Measurements from ENCODE around the gene GAL3ST1. TPM values are rescaled to one million over a fixed set of nuclear protein-coding genes. Genes with fewer than 3 reads are reported as not detected.

The GAL3ST1 gene
- total and polyA plus RNA-seq, 10 of the 15 experiments (the other 5 are each of a cell fraction or from before 2014, with no cell fraction given): not detected

GRCh38 chr22:30564761-30565119 is 9.7 kb downstream of the GAL3ST1 start:
- no peaks in the 10 kb centered on the region for H4K20me1 ChIP-seq (ENCODE audit: control insufficient read depth, insufficient read depth)
- 0% methylated on average over 3 of the region's 3 CpGs for WGBS (ENCODE audit: insufficient coverage, insufficient replicate concordance, low lambda C conversion rate, missing lambda C conversion rate)
- no peaks in the 10 kb centered on the region for H3K79me2 ChIP-seq (ENCODE audit: control insufficient read depth, insufficient read depth, low read length)
- BruUV-seq (replicated peaks): no TSS peak
- intact Hi-C loops (cut with micrococcal nuclease; ENCODE audit: unreplicated experiment) (no loop called here), in situ Hi-C loops (cut with MboI) (no loop called here)
- H3K4me2 ChIP-seq (ENCODE audit: control insufficient read depth, insufficient read depth): no peak overlapping the region
- RAD21 ChIA-PET (ENCODE audit: unreplicated experiment): no interaction called here
- TF ChIP-seq EED (IDR thresholded peaks at IDR 0.05; ENCODE audit: low read depth) (no peak), ZNF274 (IDR thresholded peaks at IDR 0.05; ENCODE audit: insufficient read depth, insufficient read length) (no peak), GATAD2B (conservative IDR thresholded peaks at IDR 0.05; ENCODE audit: low read depth) (no peak), CREM (IDR thresholded peaks at IDR 0.05; ENCODE audit: low read depth) (no peak), ZBTB4 (CRISPR knock-in tag; IDR thresholded peaks at IDR 0.05) (no peak), YY1 (IDR thresholded peaks at IDR 0.05; ENCODE audit: low read depth, low read length) (no peak)
- no peaks in the 10 kb centered on the region for H3K36me3 ChIP-seq (ENCODE audit: control insufficient read depth in 2 of 2, insufficient read depth in 2 of 2, low read length in 1 of 2)
- H2AFZ ChIP-seq (ENCODE audit: control insufficient read depth, low read depth, low read length): no peak overlapping the region
- no peaks in the 10 kb centered on the region for H3K9me3 ChIP-seq (replicated peaks; ENCODE audit: control insufficient read depth, insufficient read depth, low read length)
- POLR2A ChIA-PET: no interaction called here
- no peak for FAIRE-seq
- SMC1A ChIA-PET (ENCODE audit: uncharacterized antibody, unreplicated experiment): no interaction called here
- H3K4me1 ChIP-seq (ENCODE audit: control insufficient read depth, insufficient read depth, low read length): no peaks in the 10 kb centered on the region
- H3K9ac ChIP-seq (ENCODE audit: control insufficient read depth, insufficient read depth, low read length): no peak overlapping the region
- CTCF ChIA-PET: no interaction called here
- ATAC-seq: no peak
- H3K27me3 ChIP-seq (replicated peaks in 1 of 2; ENCODE audit: control insufficient read depth in 2 of 2, insufficient read depth in 2 of 2, low read length in 1 of 2): no peaks in the 10 kb centered on the region; a peak in 1 of 4 replicates
- no peak for DNase-seq (ENCODE audit: low read depth, low spot score)
- H3K27ac ChIP-seq (ENCODE audit: control insufficient read depth, insufficient read depth): no peak overlapping the region
- H3K4me3 ChIP-seq: no peak overlapping the region

All from GM12878 (cell line).